DMS114 treated with DMSO at 0.1 percent for 48 hours (cell line): ENCODE measurements around the gene KCNC1.

Experiments used
- DNase-seq: peaks from one replicate; lab custom pipeline; 2025; ENCODE audit not compliant: unreplicated experiment; lab: John Stamatoyannopoulos, UW

The KCNC1 gene

DNA sequence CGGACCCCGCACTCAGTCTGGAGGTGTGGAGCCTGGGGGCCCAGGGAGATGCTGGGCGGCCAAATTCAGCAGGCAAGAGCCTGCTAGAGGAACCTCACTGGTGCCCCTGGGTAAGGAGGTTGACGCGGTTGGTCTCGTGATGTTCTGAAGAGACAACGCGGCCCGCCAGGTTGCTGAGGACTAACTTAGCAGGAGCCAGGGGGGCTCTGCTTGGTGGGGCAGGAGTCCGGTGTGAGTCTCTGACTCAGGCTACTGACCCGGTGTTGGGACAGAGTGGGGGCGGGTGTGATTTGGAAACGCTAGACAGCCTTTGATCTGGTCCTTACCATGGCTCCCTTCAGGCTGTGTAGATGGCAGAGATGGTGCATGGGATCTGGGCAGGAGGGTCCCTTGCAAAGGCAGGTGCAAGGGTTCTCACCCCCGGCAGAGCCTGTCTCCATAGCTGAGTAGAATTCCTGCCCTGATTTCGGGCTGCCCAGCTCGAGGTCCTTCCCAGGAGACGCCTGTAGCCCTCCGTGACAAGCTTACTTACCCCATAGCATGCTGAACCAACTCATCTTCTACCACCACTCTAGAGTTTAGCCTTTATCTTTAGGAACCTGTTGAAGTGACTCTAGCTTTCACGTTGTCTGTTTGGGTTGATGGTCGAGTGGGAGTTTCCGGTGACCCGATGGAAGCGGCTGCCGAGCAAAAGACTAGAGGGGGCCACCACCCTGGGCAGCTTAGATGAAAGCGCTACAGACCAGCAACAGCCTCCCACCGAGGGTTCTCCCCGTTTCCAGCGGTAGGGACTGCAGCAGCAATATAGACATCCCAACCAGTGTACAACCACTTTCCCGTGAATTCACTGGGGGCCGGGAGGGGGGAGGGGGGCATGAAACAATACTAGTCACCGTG, 38.4 kb downstream of the KCNC1 start:
- no peak for DNase-seq

DNA sequence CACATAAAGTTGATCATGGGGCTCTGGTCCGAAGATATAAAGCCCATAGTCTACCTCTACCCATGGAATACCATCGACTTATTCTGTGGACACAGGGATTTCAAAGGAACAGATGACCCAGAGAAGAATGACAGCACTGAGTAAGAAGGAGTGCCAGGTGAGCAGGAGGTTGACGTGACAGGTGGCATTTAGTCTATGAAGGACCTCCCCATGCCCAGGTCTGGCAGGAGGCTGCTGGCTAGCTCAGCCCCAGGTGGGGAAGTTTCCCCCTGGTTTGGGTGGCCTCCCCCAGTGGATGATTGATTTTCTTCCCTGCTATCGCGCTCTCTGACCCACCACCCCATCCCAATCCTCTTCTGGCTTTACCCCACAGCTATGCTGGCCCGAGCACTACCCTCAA, 39.1 kb downstream of the KCNC1 start:
- DNase-seq = no peak

DNA sequence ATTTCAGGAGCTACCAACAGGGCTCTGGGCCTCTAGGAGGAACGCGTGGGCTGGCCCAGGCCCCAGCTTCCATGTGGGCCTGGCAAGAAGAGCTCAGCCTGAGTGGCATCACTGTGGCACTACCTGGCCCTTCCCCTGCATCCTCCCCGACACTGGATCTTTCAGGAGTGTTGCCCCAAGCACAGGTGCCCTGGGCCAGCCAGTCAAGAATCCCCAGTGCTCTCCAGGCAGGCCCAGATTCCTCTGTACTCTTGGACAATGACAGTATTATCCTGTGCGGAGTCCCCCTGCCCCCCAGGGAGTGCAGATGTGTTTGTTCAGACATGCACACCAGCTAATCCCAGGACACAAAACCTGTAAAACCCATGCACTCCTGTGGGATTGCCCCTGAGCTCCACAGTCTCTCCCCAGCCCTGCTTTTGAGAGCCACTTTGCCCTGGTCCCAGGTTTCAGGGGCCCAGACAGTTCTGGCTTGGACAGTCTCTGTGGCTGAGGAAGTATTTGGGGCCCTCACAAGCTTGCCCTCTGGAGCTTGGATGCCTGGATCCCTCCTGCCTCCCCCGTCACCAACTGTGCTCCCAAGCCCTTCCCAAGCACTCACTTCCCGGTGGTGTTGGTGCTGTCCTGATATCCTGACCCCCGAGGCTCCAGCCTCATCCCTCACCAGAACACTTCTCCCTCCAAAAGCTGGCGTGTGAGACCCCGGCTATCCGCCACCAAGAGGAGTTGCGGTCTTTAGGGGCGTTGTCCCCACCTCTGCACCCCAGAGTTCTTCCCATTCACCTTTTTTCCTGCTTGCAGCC, 39.9 kb downstream of the KCNC1 start:
- no peak for DNase-seq

DNA sequence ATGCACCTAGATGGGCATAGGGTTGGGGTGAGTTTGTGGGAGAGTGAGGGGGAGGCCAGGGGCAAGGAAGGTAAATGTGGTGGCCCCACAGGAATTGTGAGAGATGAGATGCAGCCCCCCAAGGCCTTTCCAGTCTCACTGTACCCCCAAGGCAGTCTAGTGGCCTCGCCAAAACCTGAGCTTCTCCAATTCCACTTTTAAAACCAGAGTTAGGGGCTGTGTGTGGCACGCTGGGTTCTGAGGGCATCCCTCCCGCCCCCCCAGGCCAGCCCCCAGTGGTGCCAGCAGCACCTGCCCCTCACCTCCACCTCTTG, 40.4 kb downstream of the KCNC1 start:
- DNase-seq = no peak

DNA sequence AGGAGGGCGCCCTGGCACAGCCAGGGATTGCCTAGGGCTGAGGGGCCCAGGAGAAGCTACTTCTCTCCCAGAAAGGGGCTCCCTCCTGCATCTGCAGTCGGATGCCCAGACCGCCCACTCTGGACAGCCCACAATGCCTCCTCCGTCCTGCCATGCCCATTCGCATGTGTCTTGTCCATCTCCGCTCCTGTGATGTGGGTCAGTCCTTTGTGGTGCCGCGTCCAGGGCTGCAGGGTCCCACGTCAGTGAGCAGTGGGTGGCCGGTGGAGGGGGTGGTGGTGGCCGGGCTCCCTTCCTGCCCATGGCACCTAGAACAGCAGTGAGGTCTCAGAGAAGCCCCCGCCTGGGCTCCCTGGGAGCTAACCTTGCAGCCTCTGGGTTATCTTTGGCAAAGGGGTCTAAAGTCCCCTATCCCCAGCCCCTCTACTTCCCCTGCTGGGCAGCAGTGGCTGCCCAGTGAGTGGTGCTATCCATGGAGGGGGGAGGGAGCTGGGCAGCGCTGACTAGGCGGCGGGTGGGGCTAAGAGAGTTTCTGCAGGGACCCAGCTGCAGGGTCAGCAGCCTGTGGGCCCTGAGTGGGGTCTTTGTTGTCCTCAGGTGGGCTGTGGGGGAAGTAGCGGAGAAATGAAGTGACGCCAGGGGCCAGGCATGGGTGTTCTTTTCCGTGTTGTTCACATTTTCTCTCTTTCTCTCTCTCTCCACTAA, 41.1 kb downstream of the KCNC1 start:
- no peak for DNase-seq

DNA sequence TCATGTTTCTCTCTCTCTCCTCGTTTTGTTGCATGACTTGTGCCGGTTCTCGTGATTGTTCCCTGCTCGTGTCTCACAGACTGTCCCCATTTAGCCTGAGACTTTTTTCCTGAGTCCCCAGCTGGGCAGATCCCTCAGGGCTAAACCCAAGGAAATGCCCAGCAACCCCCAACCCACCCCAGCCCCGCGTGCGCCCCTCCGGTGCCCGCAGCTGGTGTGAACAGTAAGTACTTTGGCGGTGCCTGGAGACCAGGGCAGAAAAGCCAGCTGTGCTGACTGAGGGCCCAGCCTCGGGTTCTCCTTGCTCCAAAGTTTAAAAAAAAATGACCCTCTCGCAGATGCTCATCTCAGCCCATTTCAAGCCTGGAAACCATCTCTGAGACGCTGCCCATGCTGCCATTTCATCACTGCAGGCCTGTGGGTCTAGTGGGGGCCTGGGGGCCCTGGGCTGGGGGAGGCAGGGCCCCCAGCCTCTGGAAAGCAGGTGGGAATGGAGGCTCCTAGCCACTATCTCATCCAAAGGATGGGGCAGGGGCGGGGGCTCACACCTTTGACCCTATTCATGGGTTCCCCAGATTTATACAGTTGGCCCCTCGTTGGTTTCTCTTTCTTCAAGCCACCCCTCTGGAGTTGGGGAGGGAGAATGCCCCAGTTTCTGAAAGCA, 41.8 kb downstream of the KCNC1 start:
- DNase-seq = no peak

DNA sequence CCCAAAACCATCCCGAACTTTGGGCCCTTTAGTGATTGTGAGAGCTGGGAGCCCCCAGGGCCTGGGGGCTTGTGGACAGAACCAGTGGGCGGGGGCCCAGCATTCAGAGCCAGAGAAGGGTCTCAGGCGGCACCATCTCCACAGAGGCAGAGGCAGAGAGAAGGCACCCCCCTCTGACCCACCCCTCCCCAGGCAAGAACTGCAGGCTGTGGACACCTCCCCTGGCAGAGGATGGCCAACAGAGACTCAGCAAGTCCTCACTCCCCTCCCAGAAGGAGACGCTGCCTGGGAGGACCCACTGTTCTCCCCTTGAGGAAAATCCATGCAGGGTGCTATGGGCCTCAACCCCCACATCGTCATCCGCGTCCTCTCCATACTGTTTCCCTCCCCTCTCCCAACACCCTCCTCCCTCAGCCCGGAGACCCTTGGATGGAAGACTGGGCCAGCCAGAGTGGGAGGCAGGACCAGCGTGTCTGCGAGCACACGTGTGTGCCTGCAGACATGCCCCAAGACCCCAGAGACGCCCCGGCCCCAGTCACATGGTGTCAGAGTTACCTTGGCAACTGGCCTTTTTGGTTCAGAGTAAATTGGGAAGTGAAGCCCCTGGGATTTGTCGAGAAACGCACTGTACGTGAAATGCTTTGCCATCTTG, 42.6 kb downstream of the KCNC1 start:
- DNase-seq = no peak

DNA sequence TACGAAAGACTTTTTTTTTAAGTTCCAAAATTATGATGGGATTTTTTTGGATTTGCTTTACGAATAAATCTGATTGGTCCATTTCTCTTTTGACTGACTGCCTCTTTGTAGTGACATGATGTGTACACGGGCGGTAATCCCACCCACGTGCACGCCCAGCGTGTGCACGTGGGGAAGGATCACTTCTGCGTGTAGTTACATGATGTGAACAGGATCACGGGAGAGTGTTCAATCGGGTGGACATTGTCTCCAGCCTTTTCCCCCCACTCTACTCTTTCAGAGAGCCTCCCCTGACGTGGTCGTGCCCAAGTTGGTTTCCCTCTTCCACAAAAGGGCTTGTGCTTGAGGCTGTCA, 43.1 kb downstream of the KCNC1 start:
- no peak for DNase-seq

DNA sequence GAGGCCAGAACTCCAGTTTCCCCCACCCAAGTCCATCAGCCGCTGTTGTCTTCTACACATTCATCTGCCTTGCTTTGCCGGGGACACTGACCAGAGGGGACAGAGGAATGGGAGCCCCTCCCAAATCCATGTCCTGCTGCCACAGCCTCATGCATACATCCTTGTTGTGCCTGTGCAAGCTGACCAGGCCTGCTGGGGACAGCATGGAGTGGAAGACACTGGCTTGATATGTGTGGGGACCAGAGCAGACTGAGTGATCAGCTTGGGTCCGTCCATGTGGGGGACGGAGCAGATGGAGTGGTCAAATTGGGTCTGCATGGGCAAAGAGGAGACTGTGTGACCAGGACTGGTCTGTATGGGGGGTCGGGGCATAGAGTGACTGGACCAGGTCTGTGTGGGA, 43.8 kb downstream of the KCNC1 start:
- DNase-seq = no peak

DNA sequence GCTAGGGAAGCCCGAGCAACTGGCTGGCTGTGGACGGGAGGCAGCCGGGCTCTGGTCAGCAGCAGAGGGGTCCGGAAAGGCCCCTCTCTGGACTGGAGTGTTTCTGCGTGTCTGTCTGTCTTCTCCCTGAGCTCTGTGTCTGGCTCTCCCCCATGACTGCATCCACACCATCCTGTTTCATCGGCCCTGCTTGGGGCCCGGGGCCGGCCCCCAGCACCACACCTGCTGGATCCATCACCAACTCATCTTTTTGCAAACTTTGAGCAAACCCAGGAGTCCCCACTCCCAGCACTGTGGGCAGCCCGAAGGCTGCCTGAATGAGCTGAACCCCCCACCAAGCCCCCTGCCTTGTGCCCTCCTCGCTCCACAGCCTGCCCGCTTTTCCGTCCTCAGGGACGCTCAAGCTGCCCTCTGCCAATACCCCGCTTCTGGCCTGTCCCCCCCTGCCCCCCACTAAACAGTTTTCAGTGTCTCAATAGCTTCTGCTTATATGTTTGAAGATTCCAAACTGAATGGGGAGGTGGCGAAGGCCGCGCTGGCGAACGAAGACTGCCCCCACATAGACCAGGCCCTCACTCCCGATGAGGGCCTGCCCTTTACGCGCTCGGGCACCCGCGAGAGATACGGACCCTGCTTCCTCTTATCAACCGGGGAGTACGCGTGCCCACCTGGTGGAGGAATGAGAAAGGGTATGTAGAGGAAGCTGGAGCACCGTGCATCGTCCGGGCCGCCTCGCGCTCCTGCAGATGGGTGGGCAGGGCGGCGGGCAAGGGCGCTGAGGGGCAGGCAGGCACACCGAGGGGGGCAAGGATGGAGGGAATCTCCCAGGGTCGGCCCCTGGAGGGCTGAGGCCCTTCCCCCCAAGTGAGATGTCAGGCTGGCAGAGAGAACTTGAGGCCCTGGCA, 44.6 kb downstream of the KCNC1 start:
- DNase-seq = no peak

DNA sequence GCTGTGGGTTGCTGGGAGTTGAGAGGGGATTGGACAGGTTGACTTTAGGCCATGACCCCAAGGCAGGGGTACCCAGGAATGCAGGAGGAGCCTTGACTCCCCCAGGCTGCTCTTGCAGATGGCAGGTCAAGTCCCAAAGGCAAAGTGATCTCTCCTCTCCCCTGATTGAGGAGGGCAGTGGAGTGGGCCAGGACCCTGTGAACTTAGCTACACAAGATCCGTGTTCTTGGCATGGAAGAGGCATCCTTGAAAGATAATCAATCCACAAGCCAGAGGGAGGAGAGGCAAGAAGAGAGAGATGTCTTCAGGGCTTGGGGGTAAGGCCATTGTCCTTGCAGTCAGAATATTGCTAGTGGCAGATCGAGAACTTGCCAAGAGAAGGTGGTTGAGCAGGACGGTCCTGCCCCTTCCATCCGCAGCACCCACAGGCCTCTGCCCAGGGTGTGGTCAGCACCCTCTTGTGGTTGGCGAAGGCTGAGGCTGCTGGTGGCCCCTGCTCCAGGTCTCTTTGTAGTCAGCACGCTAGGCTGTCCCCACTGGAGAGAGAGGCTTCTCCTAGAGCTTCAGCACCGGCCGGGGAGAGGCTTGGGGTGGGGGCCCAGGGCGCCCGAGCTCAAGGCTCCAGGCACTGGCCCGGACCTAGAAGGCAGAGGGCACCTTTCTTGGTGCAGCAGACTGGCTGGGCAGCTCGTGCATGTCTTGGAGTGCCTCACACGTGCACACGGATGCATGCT, 45.4 kb downstream of the KCNC1 start:
- no peak for DNase-seq

DNA sequence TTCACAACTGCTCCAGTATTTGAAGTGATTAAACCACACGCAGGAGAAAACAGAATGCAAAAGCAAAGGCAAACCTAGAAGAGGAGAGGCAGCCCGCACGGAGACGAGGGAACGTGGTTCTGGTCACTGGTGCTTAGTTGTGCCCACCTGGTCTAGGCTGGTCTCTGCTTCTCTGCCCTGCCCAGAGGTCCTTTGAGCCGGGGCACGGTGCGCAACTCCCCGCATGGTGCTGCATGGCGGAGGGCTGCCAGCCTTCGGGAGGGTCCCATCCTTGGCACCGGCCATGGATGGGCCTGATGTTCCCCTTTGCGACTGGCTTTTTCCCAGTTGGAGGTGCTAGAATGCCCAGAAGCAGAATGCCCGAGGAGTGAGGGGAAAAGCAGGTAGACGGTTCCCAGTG, 46.1 kb downstream of the KCNC1 start:
- DNase-seq = no peak

DNA sequence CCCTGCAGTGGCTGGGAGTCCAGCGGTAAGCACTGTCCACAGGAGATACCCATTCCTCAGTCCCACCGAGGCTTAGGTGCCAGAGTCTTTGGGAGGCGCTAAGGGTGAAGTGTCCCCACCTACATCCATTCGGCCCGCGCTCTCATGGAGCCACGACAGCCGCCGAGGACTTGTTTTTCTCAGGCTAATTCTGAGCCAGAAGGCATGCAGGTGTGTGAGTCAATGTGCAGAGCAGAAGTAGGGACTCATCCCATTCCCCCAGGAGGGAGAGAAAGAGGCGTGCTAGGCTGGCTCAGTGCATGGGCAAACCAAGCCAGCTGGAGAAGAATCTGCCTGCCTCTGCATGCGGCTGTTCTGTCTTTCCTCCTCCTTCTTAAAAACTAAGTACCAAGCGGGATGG, 46.6 kb downstream of the KCNC1 start:
- no peak for DNase-seq

DNA sequence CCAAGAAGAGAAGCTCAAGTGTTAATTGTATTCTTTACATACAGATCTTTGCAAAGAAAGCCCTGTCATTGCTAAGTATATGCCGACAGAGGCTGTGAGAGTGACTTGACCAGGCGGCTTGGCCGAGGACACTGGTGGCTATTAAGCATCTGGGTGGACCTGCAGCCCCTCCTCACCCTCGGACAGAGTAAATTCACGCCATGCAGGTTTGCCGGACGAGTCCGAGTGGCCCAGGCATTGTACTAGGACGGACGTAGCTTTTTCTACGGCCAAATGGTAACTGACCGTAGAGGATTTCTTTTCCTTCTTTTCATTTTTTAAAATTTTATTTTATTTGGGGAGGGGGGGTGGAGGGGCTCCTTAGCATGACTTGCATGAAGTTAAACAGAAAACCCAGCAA, 47.0 kb downstream of the KCNC1 start:
- DNase-seq = no peak

DNA sequence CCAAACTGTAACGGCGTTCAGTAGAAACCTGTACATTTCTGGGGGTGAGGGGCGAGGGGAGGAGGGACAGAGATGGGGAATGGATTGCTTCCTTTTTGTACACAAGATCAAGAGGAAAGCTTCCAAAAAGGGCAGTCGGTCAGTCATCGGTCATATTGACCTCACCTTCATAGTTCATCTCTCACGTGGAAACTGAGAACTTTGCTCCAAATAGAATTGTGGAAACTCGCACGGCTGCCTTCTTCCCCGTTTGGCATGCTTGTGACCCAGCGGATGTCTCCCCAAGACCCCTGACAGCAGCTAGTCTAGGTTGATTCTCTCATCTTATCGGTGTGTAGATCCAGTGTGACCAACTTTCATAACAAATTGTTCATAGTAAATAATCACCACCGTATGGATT, 47.6 kb downstream of the KCNC1 start:
- DNase-seq = no peak

DNA sequence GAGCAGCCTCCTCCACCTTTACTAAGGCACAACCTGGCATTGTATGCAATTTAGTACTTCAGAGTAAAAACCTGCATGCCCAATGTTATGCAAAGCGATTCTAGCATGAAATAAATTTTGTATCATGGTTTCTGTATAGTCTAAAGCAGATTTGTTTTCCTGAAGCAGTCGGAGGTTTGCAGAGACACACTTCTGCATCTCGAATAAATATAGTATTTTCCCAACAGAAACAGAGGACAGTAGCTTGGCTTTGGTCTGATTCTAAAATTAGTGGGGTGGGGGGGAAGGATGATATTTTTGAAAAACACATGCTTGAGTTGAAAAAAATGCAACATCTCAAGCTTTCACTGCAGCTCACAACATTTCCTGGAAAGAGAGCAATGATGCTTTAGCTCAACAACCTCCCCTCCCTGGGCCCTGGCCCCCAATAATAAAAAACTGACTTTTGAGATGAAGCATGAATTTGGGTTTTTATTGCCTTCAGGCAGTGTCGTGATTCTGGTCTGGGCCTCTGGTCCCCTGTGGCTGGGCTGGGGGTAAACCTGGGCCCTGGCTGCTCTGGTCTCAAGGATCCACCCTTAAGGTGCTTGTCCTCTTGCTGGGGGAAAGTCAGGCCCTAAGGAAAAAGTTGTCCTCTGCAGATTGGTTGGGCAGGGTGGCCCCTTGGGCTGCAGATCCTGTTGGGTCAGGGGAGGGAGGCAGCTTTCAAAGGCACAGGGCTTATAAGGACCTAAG, 48.2 kb downstream of the KCNC1 start:
- DNase-seq = no peak

DNA sequence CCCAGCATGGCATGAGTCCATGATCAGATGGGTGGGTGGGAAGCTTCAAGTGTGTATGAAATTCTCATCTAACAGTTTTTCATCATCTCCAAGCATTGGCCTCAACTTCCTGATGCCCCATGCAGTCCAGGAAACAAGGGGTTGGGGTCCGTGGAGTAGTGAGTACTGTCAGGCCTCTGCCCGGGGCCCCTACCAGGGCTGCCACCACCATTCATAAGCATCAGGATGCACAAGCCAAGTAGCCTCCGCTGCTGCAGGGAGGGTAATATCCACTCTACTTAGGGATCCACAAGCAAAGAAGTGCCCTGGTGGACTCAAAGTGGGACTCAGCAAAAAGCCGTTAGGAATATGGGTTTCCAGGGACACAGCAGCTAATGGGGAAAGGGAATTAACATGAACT, 49.3 kb downstream of the KCNC1 start:
- no peak for DNase-seq

DNA sequence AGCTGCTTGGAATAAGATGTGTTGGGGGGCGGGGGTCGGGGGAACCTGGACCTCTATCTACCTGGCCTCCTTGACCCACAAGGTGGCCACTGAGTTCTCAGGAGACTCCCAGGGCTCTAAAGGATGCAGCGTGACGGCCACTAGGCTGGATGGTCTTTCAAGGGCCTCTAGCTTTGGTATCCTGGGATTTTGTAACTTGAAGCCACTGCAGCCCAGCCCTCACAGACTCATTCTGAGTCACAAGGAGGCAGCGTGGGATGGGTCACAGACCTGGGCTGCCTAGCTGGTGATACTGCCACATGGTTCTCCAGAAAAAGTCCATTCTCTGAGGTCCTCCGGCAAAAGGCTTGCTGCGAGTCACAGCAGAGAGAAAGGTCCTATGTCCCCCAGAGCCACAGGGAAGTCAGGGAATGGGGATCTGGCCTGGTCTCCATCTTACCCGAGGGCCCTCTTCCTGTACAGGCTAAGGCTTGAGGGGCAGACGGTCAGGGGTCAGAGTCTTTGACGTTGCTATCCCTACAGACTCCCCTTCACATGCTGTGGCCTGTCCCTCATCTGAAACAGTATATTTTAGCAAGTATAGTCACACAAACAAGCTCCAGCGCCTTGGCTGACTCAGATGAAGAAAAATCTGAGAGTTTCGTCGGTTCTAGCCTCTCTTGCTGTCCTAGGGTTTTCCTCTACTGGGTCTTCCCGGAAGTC, 52.4 kb downstream of the KCNC1 start:
- DNase-seq = no peak
